ENCODE results near the gene TCP11. TPM values are rescaled to one million over a fixed set of nuclear protein-coding genes. Genes with fewer than 3 reads are reported as not detected.
A peak's percentile ranks its signal among the peaks of the same experiment; 100 is the strongest.
"Not testable (repeated sequence)": the region's sequence is repeated elsewhere in the genome, so short reads cannot be mapped to it uniquely, and the experiment has no call there.

The TCP11 gene
- total RNA-seq, 1 donor: 0.72 TPM

GRCh38 chr6:35139470-35139869 lies 1.7 kb downstream of the TCP11 start:
- H3K36me3 ChIP-seq (ENCODE audit: insufficient read depth, low read length): no peaks in the 10 kb centered on the region
- no peak for DNase-seq (ENCODE audit: insufficient read length, low spot score, missing footprints)
- no peak overlapping the region for H3K4me2 ChIP-seq (ENCODE audit: insufficient read depth, low read length)
- no peak overlapping the region for H3K27ac ChIP-seq (ENCODE audit: low read depth, low read length)
- H3K4me3 ChIP-seq (ENCODE audit: insufficient read depth, low read length): no peak overlapping the region
- H3K9me3 ChIP-seq (ENCODE audit: low read depth, low read length): no peaks in the 10 kb centered on the region
- no peak for TF ChIP-seq CTCF (IDR thresholded peaks at IDR 0.05; ENCODE audit: extremely low read depth, low read depth, low read length)
- no peak overlapping the region for H2AFZ ChIP-seq (ENCODE audit: low read length)
- H4K20me1 ChIP-seq (ENCODE audit: insufficient read depth, low read length): no peaks in the 10 kb centered on the region
- peaks cover 10% of the 10 kb centered on the region for H3K4me1 ChIP-seq (ENCODE audit: insufficient read depth, low read length)
- H3K79me2 ChIP-seq (ENCODE audit: insufficient read depth, low read length): no peaks in the 10 kb centered on the region
- H3K27me3 ChIP-seq (ENCODE audit: insufficient read depth, low read length): no peaks in the 10 kb centered on the region

- H3K4me2 ChIP-seq (ENCODE audit: insufficient read depth, low read length); DNase-seq (ENCODE audit: insufficient read length, low spot score, missing footprints); H3K9me3 ChIP-seq (ENCODE audit: low read depth, low read length); H3K79me2 ChIP-seq (ENCODE audit: insufficient read depth, low read length); H3K4me1 ChIP-seq (ENCODE audit: insufficient read depth, low read length); H3K27me3 ChIP-seq (ENCODE audit: insufficient read depth, low read length); H4K20me1 ChIP-seq (ENCODE audit: insufficient read depth, low read length); H2AFZ ChIP-seq (ENCODE audit: low read length); H3K4me3 ChIP-seq (ENCODE audit: insufficient read depth, low read length); H3K27ac ChIP-seq (ENCODE audit: low read depth, low read length); H3K36me3 ChIP-seq (ENCODE audit: insufficient read depth, low read length): not testable (repeated sequence)
Measured at GRCh38 chr6:35138191-35138590, 2.9 kb downstream of the TCP11 start.

- Histone ChIP-seq H3K4me3 (ENCODE audit: insufficient read depth, low read length) (no peak overlapping the region), H3K9me3 (ENCODE audit: low read depth, low read length) (no peaks in the 10 kb centered on the region), H3K36me3 (ENCODE audit: insufficient read depth, low read length) (no peaks in the 10 kb centered on the region), H4K20me1 (ENCODE audit: insufficient read depth, low read length) (no peaks in the 10 kb centered on the region), H3K27ac (ENCODE audit: low read depth, low read length) (no peak overlapping the region), H2AFZ (ENCODE audit: low read length) (no peak overlapping the region), H3K27me3 (ENCODE audit: insufficient read depth, low read length) (peaks cover 4% of the 10 kb centered on the region), H3K4me2 (ENCODE audit: insufficient read depth, low read length) (no peak overlapping the region), H3K4me1 (ENCODE audit: insufficient read depth, low read length) (no peaks in the 10 kb centered on the region), H3K79me2 (ENCODE audit: insufficient read depth, low read length) (no peaks in the 10 kb centered on the region)
- TF ChIP-seq CTCF (IDR thresholded peaks at IDR 0.05; ENCODE audit: extremely low read depth, low read depth, low read length): no peak
- DNase-seq (ENCODE audit: insufficient read length, low spot score, missing footprints): no peak
Measured at GRCh38 chr6:35136185-35136584, 5.0 kb downstream of the TCP11 start.

GRCh38 chr6:35128496-35128895 lies 12.6 kb downstream of the TCP11 start:
- no peak for TF ChIP-seq CTCF (IDR thresholded peaks at IDR 0.05; ENCODE audit: extremely low read depth, low read depth, low read length)
- Histone ChIP-seq H3K4me1 (ENCODE audit: insufficient read depth, low read length) (peaks cover 8% of the 10 kb centered on the region), H3K4me3 (ENCODE audit: insufficient read depth, low read length) (no peak overlapping the region), H3K79me2 (ENCODE audit: insufficient read depth, low read length) (no peaks in the 10 kb centered on the region), H4K20me1 (ENCODE audit: insufficient read depth, low read length) (no peaks in the 10 kb centered on the region), H3K36me3 (ENCODE audit: insufficient read depth, low read length) (no peaks in the 10 kb centered on the region), H3K27me3 (ENCODE audit: insufficient read depth, low read length) (peaks cover 7% of the 10 kb centered on the region), H3K27ac (ENCODE audit: low read depth, low read length) (no peak overlapping the region), H3K4me2 (ENCODE audit: insufficient read depth, low read length) (no peak overlapping the region), H3K9me3 (ENCODE audit: low read depth, low read length) (no peaks in the 10 kb centered on the region), H2AFZ (ENCODE audit: low read length) (no peak overlapping the region)
- peak; percentile 86 for DNase-seq (ENCODE audit: insufficient read length, low spot score, missing footprints)

All from osteoblast (primary cell).